HG02571 (cell line): ENCODE results near the gene TMC6.
"Not testable (repeated sequence)": the region's sequence is repeated elsewhere in the genome, so short reads cannot be mapped to it uniquely, and the experiment has no call there.

Experiments
- ATAC-seq: cut with Tn5 transposase; IDR thresholded peaks from one replicate; pipeline ENCODE4 v1.9.1; 2021; ENCODE audit warnings: mild to moderate bottlenecking, moderate library complexity; ENCODE audit not compliant: unreplicated experiment

Gene TMC6

GRCh38 chr17:78128551-78129350 lies at the start of gene TMC6:
Gene TMC6, minus strand, starts transcription at chr17:78128755. Its CDS starts 1,923 bp downstream, at chr17:78126832.
- ATAC-seq = no peak

GRCh38 chr17:78176548-78177025 lies 48.0 kb upstream of the TMC6 start:
- ATAC-seq = no peak

GRCh38 chr17:78175643-78175981 lies 47.1 kb upstream of the TMC6 start:
- no peak for ATAC-seq

GRCh38 chr17:78174870-78175642 lies 46.5 kb upstream of the TMC6 start:
- ATAC-seq = no peak

GRCh38 chr17:78174346-78174869 lies 45.9 kb upstream of the TMC6 start:
- no peak for ATAC-seq

- ATAC-seq = no peak
Observed at GRCh38 chr17:78173097-78173715, 44.7 kb upstream of the TMC6 start.

- no peak for ATAC-seq
Observed at GRCh38 chr17:78172249-78173051, 43.9 kb upstream of the TMC6 start.

- ATAC-seq = not testable (repeated sequence)
Observed at GRCh38 chr17:78171591-78172248, 43.2 kb upstream of the TMC6 start.

GRCh38 chr17:78170692-78171590 lies 42.4 kb upstream of the TMC6 start:
- ATAC-seq = no peak

GRCh38 chr17:78168903-78169793 lies 40.6 kb upstream of the TMC6 start:
- ATAC-seq = no peak

GRCh38 chr17:78168242-78168902 lies 39.8 kb upstream of the TMC6 start, which contains the start of gene SYNGR2:
Gene SYNGR2, plus strand, starts transcription at chr17:78168581. Its CDS starts 36 bp downstream, at chr17:78168617.
- ATAC-seq = no peak

- no peak for ATAC-seq
Observed at GRCh38 chr17:78166416-78166815, 37.9 kb upstream of the TMC6 start.

GRCh38 chr17:78164748-78165607 lies 36.4 kb upstream of the TMC6 start:
- no peak for ATAC-seq

- no peak for ATAC-seq
Observed at GRCh38 chr17:78163881-78164747, 35.6 kb upstream of the TMC6 start.

GRCh38 chr17:78159575-78160158 lies 31.1 kb upstream of the TMC6 start:
- ATAC-seq = no peak
